ENCODE results near the gene DSN1.

DNA sequence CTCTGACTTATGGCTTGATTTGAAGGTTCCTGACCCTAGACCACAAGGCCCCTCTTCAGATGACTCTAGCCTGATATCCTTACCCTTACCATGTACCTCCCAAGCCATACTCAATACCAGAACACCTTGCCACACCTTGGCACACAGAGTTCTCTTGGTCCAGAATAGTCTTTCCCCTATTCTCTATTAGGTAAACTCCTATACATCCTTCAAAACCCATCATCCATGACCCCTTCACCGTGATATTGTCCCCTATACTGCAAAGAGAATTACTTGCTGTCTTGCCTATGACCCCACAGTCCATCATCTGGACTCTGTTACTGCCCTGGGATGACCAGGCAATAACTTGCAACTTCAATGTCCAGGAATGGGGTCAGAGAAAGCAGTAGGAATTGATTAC lies 31.8 kb upstream of the DSN1 start:
- TF ChIP-seq POLR2AphosphoS5 (IDR thresholded peaks at IDR 0.05) = no peak
- no peak for TF ChIP-seq CTCF (IDR thresholded peaks at IDR 0.05)
- TF ChIP-seq POLR2A (IDR thresholded peaks at IDR 0.05) = no peak
- no peak for TF ChIP-seq EP300 (IDR thresholded peaks at IDR 0.05)
